ENCODE measurements around the gene ITGAX.

Gene ITGAX

GRCh38 chr16:31365131-31365865 lies 10.3 kb downstream of the ITGAX start:
- Histone ChIP-seq H2AFZ (ENCODE audit: low read depth, low read length, severe bottlenecking) (no peak overlapping the region), H3F3A (ENCODE audit: insufficient read depth) (no peaks in the 10 kb centered on the region), H3K4me3 (ENCODE audit: insufficient read depth, low read length, poor library complexity, severe bottlenecking) (no peak overlapping the region), H3K36me3 (ENCODE audit: low read length) (no peaks in the 10 kb centered on the region), H3K9me3 (ENCODE audit: insufficient read depth, low read length) (no peaks in the 10 kb centered on the region), H3K79me2 (ENCODE audit: insufficient read depth, low read length) (no peaks in the 10 kb centered on the region), H3K9ac (ENCODE audit: low read length) (no peak overlapping the region), H4K20me1 (ENCODE audit: low read depth, low read length) (no peaks in the 10 kb centered on the region), H3K4me2 (ENCODE audit: low read depth, low read length, poor library complexity, severe bottlenecking) (no peak overlapping the region), H3K27ac (ENCODE audit: low read depth, low read length) (no peak overlapping the region), H3K27me3 (ENCODE audit: low read length) (no peaks in the 10 kb centered on the region; the same call in 1 of the 2 replicates), H3K9me2 (replicated peaks; ENCODE audit: insufficient read depth, low read length) (no peaks in the 10 kb centered on the region)
- TF ChIP-seq, protein P1, sequence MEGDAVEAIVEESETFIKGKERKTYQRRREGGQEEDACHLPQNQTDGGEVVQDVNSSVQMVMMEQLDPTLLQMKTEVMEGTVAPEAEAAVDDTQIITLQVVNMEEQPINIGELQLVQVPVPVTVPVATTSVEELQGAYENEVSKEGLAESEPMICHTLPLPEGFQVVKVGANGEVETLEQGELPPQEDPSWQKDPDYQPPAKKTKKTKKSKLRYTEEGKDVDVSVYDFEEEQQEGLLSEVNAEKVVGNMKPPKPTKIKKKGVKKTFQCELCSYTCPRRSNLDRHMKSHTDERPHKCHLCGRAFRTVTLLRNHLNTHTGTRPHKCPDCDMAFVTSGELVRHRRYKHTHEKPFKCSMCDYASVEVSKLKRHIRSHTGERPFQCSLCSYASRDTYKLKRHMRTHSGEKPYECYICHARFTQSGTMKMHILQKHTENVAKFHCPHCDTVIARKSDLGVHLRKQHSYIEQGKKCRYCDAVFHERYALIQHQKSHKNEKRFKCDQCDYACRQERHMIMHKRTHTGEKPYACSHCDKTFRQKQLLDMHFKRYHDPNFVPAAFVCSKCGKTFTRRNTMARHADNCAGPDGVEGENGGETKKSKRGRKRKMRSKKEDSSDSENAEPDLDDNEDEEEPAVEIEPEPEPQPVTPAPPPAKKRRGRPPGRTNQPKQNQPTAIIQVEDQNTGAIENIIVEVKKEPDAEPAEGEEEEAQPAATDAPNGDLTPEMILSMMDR (IDR thresholded peaks at IDR 0.05; ENCODE audit: insufficient read depth, low read length, poor library complexity, severe bottlenecking) = no peak
- TF ChIP-seq EZH2phosphoT487 (conservative IDR thresholded peaks at IDR 0.05; ENCODE audit: low read length) = no peak

DNA sequence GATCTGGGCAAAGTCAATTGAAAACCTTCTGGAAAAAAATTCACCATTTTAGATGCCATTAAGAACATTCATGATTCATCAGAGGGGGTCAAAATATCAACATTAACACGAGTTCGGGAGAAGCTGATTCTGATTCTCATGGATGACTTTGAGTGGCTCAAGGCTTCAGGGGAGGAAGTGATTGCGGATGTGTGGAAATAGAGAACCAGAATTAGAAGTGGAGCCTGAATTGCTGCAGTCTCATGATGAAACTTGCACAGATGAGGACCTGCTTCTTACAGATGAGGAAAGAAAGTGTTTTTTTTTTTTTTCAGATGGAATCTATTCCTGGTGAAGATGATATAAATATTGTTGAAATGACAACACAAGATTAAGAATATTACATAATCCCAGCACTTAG lies 12.9 kb downstream of the ITGAX start:
- Histone ChIP-seq H3K9me3 (ENCODE audit: insufficient read depth, low read length) (no peaks in the 10 kb centered on the region), H3K79me2 (ENCODE audit: insufficient read depth, low read length) (no peaks in the 10 kb centered on the region), H3K4me3 (ENCODE audit: insufficient read depth, low read length, poor library complexity, severe bottlenecking) (no peak overlapping the region), H4K20me1 (ENCODE audit: low read depth, low read length) (no peaks in the 10 kb centered on the region), H2AFZ (ENCODE audit: low read depth, low read length, severe bottlenecking) (no peak overlapping the region), H3F3A (ENCODE audit: insufficient read depth) (no peaks in the 10 kb centered on the region), H3K27me3 (ENCODE audit: low read length) (no peaks in the 10 kb centered on the region; the same call in 1 of the 2 replicates), H3K36me3 (ENCODE audit: low read length) (no peaks in the 10 kb centered on the region), H3K4me2 (ENCODE audit: low read depth, low read length, poor library complexity, severe bottlenecking) (no peak overlapping the region), H3K9ac (ENCODE audit: low read length) (no peak overlapping the region), H3K9me2 (replicated peaks; ENCODE audit: insufficient read depth, low read length) (no peaks in the 10 kb centered on the region), H3K27ac (ENCODE audit: low read depth, low read length) (no peak overlapping the region)
- TF ChIP-seq, protein P1 (IDR thresholded peaks at IDR 0.05; ENCODE audit: insufficient read depth, low read length, poor library complexity, severe bottlenecking) = no peak
- no peak for TF ChIP-seq EZH2phosphoT487 (conservative IDR thresholded peaks at IDR 0.05; ENCODE audit: low read length)

- Histone ChIP-seq H2AFZ (ENCODE audit: low read depth, low read length, severe bottlenecking) (no peak overlapping the region), H3K9ac (ENCODE audit: low read length) (no peak overlapping the region), H3K27me3 (ENCODE audit: low read length) (no peaks in the 10 kb centered on the region; the same call in 1 of the 2 replicates), H3F3A (ENCODE audit: insufficient read depth) (no peaks in the 10 kb centered on the region), H3K36me3 (ENCODE audit: low read length) (no peaks in the 10 kb centered on the region), H3K9me2 (replicated peaks; ENCODE audit: insufficient read depth, low read length) (no peaks in the 10 kb centered on the region), H3K27ac (ENCODE audit: low read depth, low read length) (no peak overlapping the region), H3K4me2 (ENCODE audit: low read depth, low read length, poor library complexity, severe bottlenecking) (no peak overlapping the region), H3K79me2 (ENCODE audit: insufficient read depth, low read length) (no peaks in the 10 kb centered on the region), H4K20me1 (ENCODE audit: low read depth, low read length) (no peaks in the 10 kb centered on the region), H3K9me3 (ENCODE audit: insufficient read depth, low read length) (no peaks in the 10 kb centered on the region), H3K4me3 (ENCODE audit: insufficient read depth, low read length, poor library complexity, severe bottlenecking) (no peak overlapping the region)
- TF ChIP-seq EZH2phosphoT487 (conservative IDR thresholded peaks at IDR 0.05; ENCODE audit: low read length) = no peak
- TF ChIP-seq, protein P1 (IDR thresholded peaks at IDR 0.05; ENCODE audit: insufficient read depth, low read length, poor library complexity, severe bottlenecking) = no peak
These were observed 16.0 kb downstream of the ITGAX start for GRCh38 chr16:31371008-31371407.
